Measurements from ENCODE around the gene FGD5.

The FGD5 gene

GRCh38 chr3:14818804-14819500 lies at the start of gene FGD5:
TSS of gene FGD5 (plus strand) at chr3:14818962. CDS start at chr3:14819072, 110 bp downstream.
- ChIA-PET POLR2A (ENCODE audit: low non-redundant PET) (no interaction called here), CTCF (no interaction called here)
- no peak for TF ChIP-seq CTCF (conservative IDR thresholded peaks at IDR 0.05; ENCODE audit: low read depth)
- no peak for DNase-seq (ENCODE audit: low spot score)
- H3K27ac ChIP-seq: no peak within 1 kb of the TSS

- ChIA-PET CTCF (no interaction called here), POLR2A (ENCODE audit: low non-redundant PET) (no interaction called here)
- TF ChIP-seq CTCF (conservative IDR thresholded peaks at IDR 0.05; ENCODE audit: low read depth): no peak
- H3K27ac ChIP-seq: no peak overlapping the region
- DNase-seq (ENCODE audit: low spot score): no peak
Observed at GRCh38 chr3:14769544-14770325, 49.0 kb upstream of the FGD5 start.

GRCh38 chr3:14770591-14770990 lies 48.2 kb upstream of the FGD5 start:
- TF ChIP-seq CTCF (conservative IDR thresholded peaks at IDR 0.05; ENCODE audit: low read depth): no peak
- ChIA-PET POLR2A (ENCODE audit: low non-redundant PET) (no interaction called here), CTCF (no interaction called here)
- H3K27ac ChIP-seq: no peak overlapping the region
- DNase-seq (ENCODE audit: low spot score): no peak

- ChIA-PET POLR2A (ENCODE audit: low non-redundant PET) (no interaction called here), CTCF (no interaction called here)
- DNase-seq (ENCODE audit: low spot score): no peak
- TF ChIP-seq CTCF (conservative IDR thresholded peaks at IDR 0.05; ENCODE audit: low read depth): no peak
- H3K27ac ChIP-seq: no peak overlapping the region
Observed at GRCh38 chr3:14771593-14772497, 46.9 kb upstream of the FGD5 start.

- DNase-seq (ENCODE audit: low spot score): no peak
- CTCF ChIA-PET: no interaction called here
Observed at GRCh38 chr3:14772533-14773138, 46.1 kb upstream of the FGD5 start.

More at GRCh38 chr3:14772533-14773138, 46.1 kb upstream of the FGD5 start:
- H3K27ac ChIP-seq: no peak overlapping the region
- POLR2A ChIA-PET (ENCODE audit: low non-redundant PET): no interaction called here
- TF ChIP-seq CTCF (conservative IDR thresholded peaks at IDR 0.05; ENCODE audit: low read depth): no peak

Measured in RWPE1 (cell line).